ENCODE results near the gene PAAF1.

- TF ChIP-seq EZH2 (IDR thresholded peaks at IDR 0.05; ENCODE audit: borderline replicate concordance, low read length) (no peak), CTCF (conservative IDR thresholded peaks at IDR 0.05 in 1 of 2, IDR thresholded peaks at IDR 0.05 in 1 of 2; ENCODE audit: extremely low read depth in 1 of 2, insufficient read depth in 1 of 2, low read depth in 1 of 2, low read length in 2 of 2) (no peak)
Measured at GRCh38 chr11:73872749-73873357, 3.9 kb upstream of the PAAF1 start.
